HFFc6 (cell line): ENCODE measurements around the gene SLC22A5. TPM values are rescaled to one million over a fixed set of nuclear protein-coding genes. Genes with fewer than 3 reads are reported as not detected.

Source experiments
- DNase-seq: peaks from one replicate; pipeline ENCODE4 v3.0.0-alpha.2; 2018
- H3K27ac Mint-ChIP-seq: 2 replicates; pipeline ENCODE4 v1.8.0; 2020; ENCODE audit warnings: mild to moderate bottlenecking, mixed read lengths
- H3K27me3 Mint-ChIP-seq: 2 replicates; pipeline ENCODE4 v1.8.0; 2021; ENCODE audit warnings: mild to moderate bottlenecking, moderate library complexity, mixed read lengths; ENCODE audit not compliant: insufficient read depth
- H3K36me3 Mint-ChIP-seq: 2 replicates; pipeline ENCODE4 v1.8.0; 2021; ENCODE audit warnings: low read depth, mixed read lengths
- H3K4me1 Mint-ChIP-seq: 2 replicates; pipeline ENCODE4 v1.8.0; 2020; ENCODE audit warnings: low read depth, mixed read lengths
- H3K4me3 Mint-ChIP-seq: 2 replicates; pipeline ENCODE4 v1.8.0; 2020; ENCODE audit warnings: mild to moderate bottlenecking, moderate library complexity, mixed read lengths
- H3K9me3 Mint-ChIP-seq: 2 replicates; pipeline ENCODE4 v1.8.0; 2020; ENCODE audit warnings: mild to moderate bottlenecking, mixed read lengths
- CTCF ChIP-seq: fragments of 200-600 bp; sonication (generic); IDR thresholded peaks from 2 replicates; pipeline ENCODE4 v1.5.0; 2021; ENCODE audit warnings: antibody characterized with exemption, mild to moderate bottlenecking
- total RNA-seq, 6 experiments: library from RNA; stranded (reverse); fragmentation: NEBNext Ultra II Directional; extraction: Animal tissue kit (Norgen Biotek cat#: 25700); gene quantifications; 2 replicates in 1 of 6; 3 replicates in 5 of 6; pipeline ENCODE4 v1.2.3, GENCODE V29; 2021

The SLC22A5 gene
- total RNA-seq, 6 experiments from 2014 or later: 3.8 to 5.6 (median 4.9) TPM

GRCh38 chr5:132416306-132417009 lies 46.9 kb downstream of the SLC22A5 start:
- peaks cover 66% of the 10 kb centered on the region for H3K4me1 Mint-ChIP-seq
- H3K36me3 Mint-ChIP-seq: no peaks in the 10 kb centered on the region; the same call in 1 of the 2 replicates
- no peak overlapping the region for H3K27ac Mint-ChIP-seq
- no peak for DNase-seq
- H3K9me3 Mint-ChIP-seq: no peaks in the 10 kb centered on the region
- no peaks in the 10 kb centered on the region for H3K27me3 Mint-ChIP-seq
- H3K4me3 Mint-ChIP-seq: no peak overlapping the region
- no peak for TF ChIP-seq CTCF

- Mint-ChIP-seq H3K27ac (no peak overlapping the region), H3K9me3 (no peaks in the 10 kb centered on the region), H3K4me1 (peaks cover 64% of the 10 kb centered on the region), H3K36me3 (no peaks in the 10 kb centered on the region; the same call in 1 of the 2 replicates), H3K4me3 (no peak overlapping the region), H3K27me3 (no peaks in the 10 kb centered on the region)
- TF ChIP-seq CTCF: no peak
- DNase-seq: no peak
Observed at GRCh38 chr5:132417010-132417439, 47.5 kb downstream of the SLC22A5 start.

GRCh38 chr5:132417461-132417860 lies 48.0 kb downstream of the SLC22A5 start:
- H3K4me1 Mint-ChIP-seq: peaks cover 62% of the 10 kb centered on the region
- H3K36me3 Mint-ChIP-seq: no peaks in the 10 kb centered on the region; the same call in 1 of the 2 replicates
- no peaks in the 10 kb centered on the region for H3K9me3 Mint-ChIP-seq
- no peak for TF ChIP-seq CTCF
- H3K27ac Mint-ChIP-seq: no peak overlapping the region
- H3K4me3 Mint-ChIP-seq: no peak overlapping the region
- DNase-seq: no peak
- H3K27me3 Mint-ChIP-seq: no peaks in the 10 kb centered on the region

- H3K36me3 Mint-ChIP-seq: no peaks in the 10 kb centered on the region; the same call in 1 of the 2 replicates
- H3K27ac Mint-ChIP-seq: no peak overlapping the region
- no peak for TF ChIP-seq CTCF
- no peak overlapping the region for H3K4me3 Mint-ChIP-seq
- no peaks in the 10 kb centered on the region for H3K27me3 Mint-ChIP-seq
- H3K4me1 Mint-ChIP-seq: peaks cover 62% of the 10 kb centered on the region
- H3K9me3 Mint-ChIP-seq: no peaks in the 10 kb centered on the region
- no peak for DNase-seq
Observed at GRCh38 chr5:132417889-132418485, 48.5 kb downstream of the SLC22A5 start.

GRCh38 chr5:132418881-132419280 lies 49.4 kb downstream of the SLC22A5 start:
- no peak for TF ChIP-seq CTCF
- Mint-ChIP-seq H3K36me3 (peaks cover 4% of the 10 kb centered on the region; the same call in 1 of the 2 replicates), H3K4me1 (peaks cover 62% of the 10 kb centered on the region), H3K4me3 (no peak overlapping the region), H3K27ac (no peak overlapping the region), H3K27me3 (no peaks in the 10 kb centered on the region), H3K9me3 (no peaks in the 10 kb centered on the region)
- no peak for DNase-seq
